OCI-LY1 (cell line): Measurements from ENCODE around the gene PTRHD1.

Source experiments
- H2AFZ ChIP-seq: fragments of 200-600 bp; sonication (generic), shearing (Covaris generic); 2 replicates; pipeline ENCODE4 v1.6.0; 2014; ENCODE audit warnings: antibody characterized with exemption, mild to moderate bottlenecking, low read length
- H3F3A ChIP-seq: fragments of 200-600 bp; sonication (generic), shearing (Covaris generic); 2 replicates; pipeline ENCODE4 v1.6.0; 2014; ENCODE audit warnings: mild to moderate bottlenecking, antibody characterized with exemption, low read length, moderate library complexity; ENCODE audit not compliant: insufficient read depth
- H3K27ac ChIP-seq: fragments of 200-600 bp; sonication (generic); 2 replicates; pipeline ENCODE4 v1.5.1; 2014; ENCODE audit warnings: low read length, mixed run types, mild to moderate bottlenecking, low read depth; ENCODE audit not compliant: poor library complexity, severe bottlenecking
- H3K27me3 ChIP-seq: fragments of 200-600 bp; sonication (generic); 2 replicates; pipeline ENCODE4 v1.6.0; 2014; ENCODE audit warnings: antibody characterized with exemption, mild to moderate bottlenecking, low read length, moderate library complexity; ENCODE audit not compliant: insufficient read depth
- H3K36me3 ChIP-seq: fragments of 200-600 bp; sonication (generic); 2 replicates; pipeline ENCODE4 v1.6.1; 2014; ENCODE audit warnings: mild to moderate bottlenecking, antibody characterized with exemption, low read length, moderate library complexity, mixed read lengths; ENCODE audit not compliant: insufficient read depth
- H3K4me1 ChIP-seq: fragments of 200-600 bp; sonication (generic); 2 replicates; pipeline ENCODE4 v1.5.1; 2014; ENCODE audit warnings: mild to moderate bottlenecking, low read length, moderate library complexity; ENCODE audit not compliant: insufficient read depth, severe bottlenecking
- H3K4me2 ChIP-seq: fragments of 200-600 bp; sonication (generic), shearing (Covaris generic); 2 replicates; pipeline ENCODE4 v1.6.1; 2014; ENCODE audit warnings: low read length
- H3K4me3 ChIP-seq: fragments of 200-600 bp; sonication (generic); 2 replicates; pipeline ENCODE4 v1.5.1; 2014; ENCODE audit warnings: low read length, low read depth, mild to moderate bottlenecking, mixed read lengths; ENCODE audit not compliant: poor library complexity, severe bottlenecking
- H3K79me2 ChIP-seq: fragments of 200-600 bp; shearing (Covaris generic); 2 replicates; pipeline ENCODE4 v1.6.1; 2016; ENCODE audit warnings: mixed run types, low read length, mixed read lengths; ENCODE audit not compliant: insufficient read depth
- H3K9ac ChIP-seq: fragments of 200-600 bp; sonication (generic), shearing (Covaris generic); 2 replicates; pipeline ENCODE4 v1.6.1; 2014; ENCODE audit warnings: mild to moderate bottlenecking, low read length, mixed read lengths
- H3K9me2 ChIP-seq: fragments of 200-600 bp; sonication (generic), shearing (Covaris generic); 2 replicates; pipeline ENCODE4 v1.6.1; 2014; ENCODE audit warnings: low read depth, mild to moderate bottlenecking, low read length, mixed read lengths
- H3K9me3 ChIP-seq: fragments of 200-600 bp; shearing (Covaris generic); 2 replicates; pipeline ENCODE4 v1.6.1; 2014; ENCODE audit warnings: low read length, mixed read lengths
- H4K20me1 ChIP-seq: fragments of 200-600 bp; sonication (generic), shearing (Covaris generic); 2 replicates; pipeline ENCODE4 v1.6.0; 2016; ENCODE audit warnings: mild to moderate bottlenecking, low read length; ENCODE audit not compliant: insufficient read depth
- CTCF ChIP-seq: fragments of 200-600 bp; sonication (generic), shearing (Covaris generic); IDR thresholded peaks from 2 replicates; pipeline ENCODE4 v1.5.1; 2017; ENCODE audit warnings: mild to moderate bottlenecking, antibody characterized with exemption, low read length, moderate library complexity, mixed read lengths
- EZH2 ChIP-seq: fragments of 200-600 bp; sonication (generic), shearing (Covaris generic); IDR thresholded peaks from 2 replicates; pipeline ENCODE4 v1.8.0; 2017; ENCODE audit warnings: borderline replicate concordance, mixed run types, mild to moderate bottlenecking, antibody characterized with exemption, low read length, moderate library complexity, mixed read lengths

PTRHD1 gene

GRCh38 chr2:24788816-24789215 lies 4.4 kb downstream of the PTRHD1 start:
- no peaks in the 10 kb centered on the region for H3K9me2 ChIP-seq
- TF ChIP-seq CTCF (no peak), EZH2 (no peak)
- no peaks in the 10 kb centered on the region for H4K20me1 ChIP-seq
- H2AFZ ChIP-seq: no peak overlapping the region
- peaks cover 8% of the 10 kb centered on the region; the same call in 1 of the 2 replicates for H3K9me3 ChIP-seq
- no peak overlapping the region for H3K27ac ChIP-seq
- no peak overlapping the region for H3K4me3 ChIP-seq
- H3K79me2 ChIP-seq: peaks cover 3% of the 10 kb centered on the region
- no peak overlapping the region for H3K9ac ChIP-seq
- no peak overlapping the region for H3K4me2 ChIP-seq
- H3K4me1 ChIP-seq: peaks cover 28% of the 10 kb centered on the region
- H3K36me3 ChIP-seq: no peaks in the 10 kb centered on the region; the same call in 1 of the 2 replicates
- no peaks in the 10 kb centered on the region for H3F3A ChIP-seq
- H3K27me3 ChIP-seq: no peaks in the 10 kb centered on the region

GRCh38 chr2:24787532-24787931 lies 5.7 kb downstream of the PTRHD1 start:
- H3K27me3 ChIP-seq: no peaks in the 10 kb centered on the region

GRCh38 chr2:24785671-24786321 lies 7.4 kb downstream of the PTRHD1 start:
- H3K27ac ChIP-seq: peak overlapping the region; percentile 85
- peak overlapping the region; percentile 34 for H3K4me3 ChIP-seq
- peaks cover 15% of the 10 kb centered on the region for H3K4me1 ChIP-seq
- H4K20me1 ChIP-seq: no peaks in the 10 kb centered on the region
- H3K79me2 ChIP-seq: no peaks in the 10 kb centered on the region
- H3F3A ChIP-seq: no peaks in the 10 kb centered on the region
- peak overlapping the region; percentile 26; the same call in 1 of the 2 replicates for H3K9ac ChIP-seq
- peak overlapping the region; percentile 39; the same call in 1 of the 2 replicates for H2AFZ ChIP-seq
- H3K9me3 ChIP-seq: peaks cover 15% of the 10 kb centered on the region
- H3K27me3 ChIP-seq: no peaks in the 10 kb centered on the region
- H3K36me3 ChIP-seq: no peaks in the 10 kb centered on the region; the same call in 1 of the 2 replicates
- H3K9me2 ChIP-seq: no peaks in the 10 kb centered on the region
- H3K4me2 ChIP-seq: peak overlapping the region; percentile 56
- no peak for TF ChIP-seq EZH2
- TF ChIP-seq CTCF: no peak

More at GRCh38 chr2:24787532-24787931, 5.7 kb downstream of the PTRHD1 start:
- Histone ChIP-seq H3K9me2 (no peaks in the 10 kb centered on the region), H2AFZ (no peak overlapping the region), H3K9ac (no peak overlapping the region), H3K9me3 (peaks cover 15% of the 10 kb centered on the region), H3K4me2 (no peak overlapping the region), H3K27ac (peak overlapping the region; percentile 85), H3K4me1 (peaks cover 28% of the 10 kb centered on the region), H3K79me2 (no peaks in the 10 kb centered on the region), H4K20me1 (no peaks in the 10 kb centered on the region), H3K36me3 (no peaks in the 10 kb centered on the region; the same call in 1 of the 2 replicates), H3K4me3 (no peak overlapping the region), H3F3A (no peaks in the 10 kb centered on the region)
- TF ChIP-seq CTCF: no peak
- no peak for TF ChIP-seq EZH2
